ENCODE measurements around the gene GSTT2. TPM values are rescaled to one million over a fixed set of nuclear protein-coding genes. Genes with fewer than 3 reads are reported as not detected.
"Not testable (repeated sequence)": the region's sequence is repeated elsewhere in the genome, so short reads cannot be mapped to it uniquely, and the experiment has no call there.

Gene GSTT2
- total RNA-seq, 1 donor = 1.1 TPM

DNA sequence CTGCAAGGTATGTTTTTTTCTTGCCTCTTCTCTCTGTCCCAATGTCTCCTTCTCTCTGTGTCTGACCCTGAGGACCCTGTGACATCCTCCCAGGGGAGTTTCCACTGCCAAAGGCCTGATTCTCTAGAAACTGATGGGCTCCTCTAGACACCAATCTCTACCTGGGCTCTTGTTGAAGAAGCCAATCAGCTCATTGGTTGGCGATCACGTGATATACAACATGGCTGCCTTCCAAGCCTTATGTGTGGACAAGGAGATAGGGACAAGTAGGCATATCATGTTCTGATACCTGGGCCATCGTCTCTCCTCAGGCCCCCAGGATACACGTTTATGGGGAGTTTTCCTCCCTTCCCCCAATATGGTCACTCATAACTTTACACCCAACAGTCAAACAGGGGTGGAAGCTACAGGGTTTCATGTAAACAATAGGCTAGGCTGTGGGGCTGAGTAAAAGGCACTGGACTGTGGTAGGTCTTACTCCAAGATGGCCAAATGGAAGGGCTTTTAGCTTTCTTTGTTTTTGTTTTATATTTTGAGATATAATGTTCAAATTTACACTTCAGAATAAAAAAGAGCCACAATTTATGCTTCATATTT, 13.7 kb downstream of the GSTT2 start:
- not testable (repeated sequence) for H3K9me3 ChIP-seq (ENCODE audit: low read depth, low read length); H3K27me3 ChIP-seq (ENCODE audit: insufficient read depth, low read length); H3K79me2 ChIP-seq (ENCODE audit: insufficient read depth, low read length); H4K20me1 ChIP-seq (ENCODE audit: insufficient read depth, low read length); H3K4me3 ChIP-seq (ENCODE audit: insufficient read depth, low read length); DNase-seq (ENCODE audit: insufficient read length, low spot score, missing footprints); H3K27ac ChIP-seq (ENCODE audit: low read depth, low read length); H3K4me1 ChIP-seq (ENCODE audit: insufficient read depth, low read length); H3K4me2 ChIP-seq (ENCODE audit: insufficient read depth, low read length); H3K36me3 ChIP-seq (ENCODE audit: insufficient read depth, low read length); H2AFZ ChIP-seq (ENCODE audit: low read length)

DNA sequence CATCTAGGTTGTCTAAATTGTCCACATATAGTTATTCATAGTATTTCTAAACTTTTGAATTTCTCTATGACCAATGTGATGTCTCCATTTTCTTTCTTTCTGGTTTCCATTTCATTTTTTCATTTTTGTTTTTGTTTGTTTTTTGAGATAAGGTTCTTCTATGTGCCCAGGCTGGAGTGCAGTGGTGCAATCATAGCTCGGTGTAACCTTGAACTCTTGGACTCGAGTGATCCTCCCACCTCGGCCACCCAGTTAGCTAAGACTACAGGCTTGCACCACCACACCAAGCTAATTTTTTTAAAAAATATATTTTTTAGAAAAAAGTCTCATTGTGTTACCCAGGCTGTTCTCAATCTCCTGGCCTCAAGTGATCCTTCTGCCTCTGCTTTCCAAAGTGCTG, 17.2 kb downstream of the GSTT2 start:
- H3K27ac ChIP-seq (ENCODE audit: low read depth, low read length) = no peak overlapping the region
- H2AFZ ChIP-seq (ENCODE audit: low read length) = no peak overlapping the region
- no peaks in the 10 kb centered on the region for H3K36me3 ChIP-seq (ENCODE audit: insufficient read depth, low read length)
- TF ChIP-seq, protein P1, sequence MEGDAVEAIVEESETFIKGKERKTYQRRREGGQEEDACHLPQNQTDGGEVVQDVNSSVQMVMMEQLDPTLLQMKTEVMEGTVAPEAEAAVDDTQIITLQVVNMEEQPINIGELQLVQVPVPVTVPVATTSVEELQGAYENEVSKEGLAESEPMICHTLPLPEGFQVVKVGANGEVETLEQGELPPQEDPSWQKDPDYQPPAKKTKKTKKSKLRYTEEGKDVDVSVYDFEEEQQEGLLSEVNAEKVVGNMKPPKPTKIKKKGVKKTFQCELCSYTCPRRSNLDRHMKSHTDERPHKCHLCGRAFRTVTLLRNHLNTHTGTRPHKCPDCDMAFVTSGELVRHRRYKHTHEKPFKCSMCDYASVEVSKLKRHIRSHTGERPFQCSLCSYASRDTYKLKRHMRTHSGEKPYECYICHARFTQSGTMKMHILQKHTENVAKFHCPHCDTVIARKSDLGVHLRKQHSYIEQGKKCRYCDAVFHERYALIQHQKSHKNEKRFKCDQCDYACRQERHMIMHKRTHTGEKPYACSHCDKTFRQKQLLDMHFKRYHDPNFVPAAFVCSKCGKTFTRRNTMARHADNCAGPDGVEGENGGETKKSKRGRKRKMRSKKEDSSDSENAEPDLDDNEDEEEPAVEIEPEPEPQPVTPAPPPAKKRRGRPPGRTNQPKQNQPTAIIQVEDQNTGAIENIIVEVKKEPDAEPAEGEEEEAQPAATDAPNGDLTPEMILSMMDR (IDR thresholded peaks at IDR 0.05; ENCODE audit: extremely low read depth, low read depth, low read length) = no peak
- no peaks in the 10 kb centered on the region for H3K9me3 ChIP-seq (ENCODE audit: low read depth, low read length)
- no peaks in the 10 kb centered on the region for H3K4me1 ChIP-seq (ENCODE audit: insufficient read depth, low read length)
- DNase-seq (ENCODE audit: insufficient read length, low spot score, missing footprints) = no peak
- no peaks in the 10 kb centered on the region for H3K27me3 ChIP-seq (ENCODE audit: insufficient read depth, low read length)
- no peak overlapping the region for H3K4me2 ChIP-seq (ENCODE audit: insufficient read depth, low read length)
- H3K79me2 ChIP-seq (ENCODE audit: insufficient read depth, low read length) = no peaks in the 10 kb centered on the region
- H3K4me3 ChIP-seq (ENCODE audit: insufficient read depth, low read length) = no peak overlapping the region
- no peaks in the 10 kb centered on the region for H4K20me1 ChIP-seq (ENCODE audit: insufficient read depth, low read length)

- H3K27me3 ChIP-seq (ENCODE audit: insufficient read depth, low read length); H3K9me3 ChIP-seq (ENCODE audit: low read depth, low read length); H3K79me2 ChIP-seq (ENCODE audit: insufficient read depth, low read length); H3K36me3 ChIP-seq (ENCODE audit: insufficient read depth, low read length); H3K27ac ChIP-seq (ENCODE audit: low read depth, low read length); H2AFZ ChIP-seq (ENCODE audit: low read length); H4K20me1 ChIP-seq (ENCODE audit: insufficient read depth, low read length); H3K4me3 ChIP-seq (ENCODE audit: insufficient read depth, low read length); H3K4me2 ChIP-seq (ENCODE audit: insufficient read depth, low read length); H3K4me1 ChIP-seq (ENCODE audit: insufficient read depth, low read length): not testable (repeated sequence)
- DNase-seq (ENCODE audit: insufficient read length, low spot score, missing footprints) = peak; percentile 34
These were observed 19.8 kb downstream of the GSTT2 start for GRCh38 chr22:23999779-24000178.

GRCh38 chr22:24001314-24001713, 21.4 kb downstream of the GSTT2 start:
- TF ChIP-seq, protein P1 (IDR thresholded peaks at IDR 0.05; ENCODE audit: extremely low read depth, low read depth, low read length) = no peak
- H2AFZ ChIP-seq (ENCODE audit: low read length) = no peak overlapping the region
- H3K79me2 ChIP-seq (ENCODE audit: insufficient read depth, low read length) = no peaks in the 10 kb centered on the region
- no peaks in the 10 kb centered on the region for H3K27me3 ChIP-seq (ENCODE audit: insufficient read depth, low read length)
- H3K4me3 ChIP-seq (ENCODE audit: insufficient read depth, low read length) = no peak overlapping the region
- peak; percentile 69 for DNase-seq (ENCODE audit: insufficient read length, low spot score, missing footprints)
- H3K4me2 ChIP-seq (ENCODE audit: insufficient read depth, low read length) = no peak overlapping the region
- no peak overlapping the region for H3K27ac ChIP-seq (ENCODE audit: low read depth, low read length)
- H3K4me1 ChIP-seq (ENCODE audit: insufficient read depth, low read length) = no peaks in the 10 kb centered on the region
- no peaks in the 10 kb centered on the region for H4K20me1 ChIP-seq (ENCODE audit: insufficient read depth, low read length)
- H3K9me3 ChIP-seq (ENCODE audit: low read depth, low read length) = no peaks in the 10 kb centered on the region
- H3K36me3 ChIP-seq (ENCODE audit: insufficient read depth, low read length) = no peaks in the 10 kb centered on the region

DNA sequence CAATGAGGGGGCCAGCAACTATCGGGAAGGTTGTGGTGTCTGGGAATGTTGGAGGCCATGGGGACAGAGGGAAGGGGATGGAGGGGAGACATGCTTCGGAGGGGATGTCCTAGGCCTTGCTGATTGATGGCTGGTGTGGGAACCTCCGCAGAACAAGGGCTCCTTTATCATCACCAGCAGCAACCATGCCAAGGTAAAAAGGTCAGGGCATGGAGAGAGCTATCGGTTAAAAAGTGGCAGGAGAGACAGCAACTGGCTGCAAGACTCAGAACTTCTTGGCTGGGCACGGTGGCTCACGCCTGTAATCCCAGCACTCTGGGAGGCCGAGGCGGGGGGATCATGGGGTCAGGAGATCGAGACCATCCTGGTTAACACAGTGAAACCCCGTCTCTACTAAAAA, 22.3 kb downstream of the GSTT2 start:
- H4K20me1 ChIP-seq (ENCODE audit: insufficient read depth, low read length) = no peaks in the 10 kb centered on the region
- no peaks in the 10 kb centered on the region for H3K36me3 ChIP-seq (ENCODE audit: insufficient read depth, low read length)
- no peak overlapping the region for H2AFZ ChIP-seq (ENCODE audit: low read length)
- peak; percentile 21 for DNase-seq (ENCODE audit: insufficient read length, low spot score, missing footprints)
- H3K9me3 ChIP-seq (ENCODE audit: low read depth, low read length) = no peaks in the 10 kb centered on the region
- no peak overlapping the region for H3K4me2 ChIP-seq (ENCODE audit: insufficient read depth, low read length)
- H3K27me3 ChIP-seq (ENCODE audit: insufficient read depth, low read length) = no peaks in the 10 kb centered on the region
- H3K4me1 ChIP-seq (ENCODE audit: insufficient read depth, low read length) = no peaks in the 10 kb centered on the region
- H3K27ac ChIP-seq (ENCODE audit: low read depth, low read length) = no peak overlapping the region
- no peak overlapping the region for H3K4me3 ChIP-seq (ENCODE audit: insufficient read depth, low read length)
- no peaks in the 10 kb centered on the region for H3K79me2 ChIP-seq (ENCODE audit: insufficient read depth, low read length)
- TF ChIP-seq, protein P1 (IDR thresholded peaks at IDR 0.05; ENCODE audit: extremely low read depth, low read depth, low read length) = no peak

Data from osteoblast (primary cell).